MCF 10A (cell line): Measurements from ENCODE around the gene HCFC1. TPM values are rescaled to one million over a fixed set of nuclear protein-coding genes. Genes with fewer than 3 reads are reported as not detected.

ENCODE experiments used
- BruUV-seq: library from RNA; stranded (reverse); fragments of 400-500 nt; replicated peaks from 2 replicates; lab custom pipeline; 2021; lab: Mats Ljungman, UMichigan
- CTCF ChIA-PET: fragments of 300-600 bp; sonication (Branson Sonifier 250); formaldehyde crosslinking; extraction: SDS; loops from one replicate; lab custom pipeline; 2021; ENCODE audit warnings: antibody characterized with exemption, inconsistent platforms; lab: Yijun Ruan, JAX
- POLR2A ChIA-PET: fragments of 300-600, 350-650 bp; sonication (Branson Sonifier 250); formaldehyde crosslinking; extraction: SDS; loops from one replicate; lab custom pipeline; 2020; ENCODE audit warnings: antibody characterized with exemption, inconsistent platforms; lab: Yijun Ruan, JAX
- DNase-seq: peaks from one replicate; pipeline ENCODE4 v3.0.0-alpha.2; 2018; ENCODE audit not compliant: unreplicated experiment
- H3K27ac Mint-ChIP-seq: one replicate; pipeline ENCODE4 v1.8.0; 2022; ENCODE audit warnings: mild to moderate bottlenecking, low read depth, mixed read lengths; ENCODE audit not compliant: unreplicated experiment
- H3K27me3 Mint-ChIP-seq: one replicate; pipeline ENCODE4 v1.8.0; 2022; ENCODE audit warnings: mixed read lengths; ENCODE audit not compliant: insufficient read depth, unreplicated experiment
- H3K36me3 Mint-ChIP-seq: one replicate; pipeline ENCODE4 v1.8.0; 2022; ENCODE audit warnings: mild to moderate bottlenecking, moderate library complexity, mixed read lengths; ENCODE audit not compliant: insufficient read depth, unreplicated experiment
- H3K4me1 Mint-ChIP-seq: one replicate; pipeline ENCODE4 v1.8.0; 2022; ENCODE audit warnings: mixed read lengths; ENCODE audit not compliant: insufficient read depth, unreplicated experiment
- H3K4me3 Mint-ChIP-seq: one replicate; pipeline ENCODE4 v1.8.0; 2022; ENCODE audit warnings: mild to moderate bottlenecking, moderate library complexity, mixed read lengths; ENCODE audit not compliant: unreplicated experiment
- H3K9me3 Mint-ChIP-seq: one replicate; pipeline ENCODE4 v1.8.0; 2022; ENCODE audit warnings: mixed read lengths; ENCODE audit not compliant: unreplicated experiment
- CTCF ChIP-seq: fragments of 200-600 bp; IDR thresholded peaks from one replicate; pipeline ENCODE4 v1.8.0; 2022; ENCODE audit warnings: antibody characterized with exemption, mild to moderate bottlenecking; ENCODE audit not compliant: unreplicated experiment
- intact Hi-C: fragments of 100-400 bp; cut with micrococcal nuclease; formaldehyde crosslinking; loops from 2 replicates; pipeline ENCODE4 v1.14.1; 2022
- total RNA-seq: library from RNA; stranded (reverse); gene quantifications from 2 replicates; pipeline ENCODE4 v1.2.3, GENCODE V29; 2022

The HCFC1 gene
- total RNA-seq, 1 experiment from 2014 or later: 44.5 TPM

- no peaks in the 10 kb centered on the region for H3K4me1 Mint-ChIP-seq
- BruUV-seq: no TSS peak
- ChIA-PET CTCF (interaction anchor here (0.6 to 4.5 kb wide), 7 partner anchors 19 to 589 kb away, joined by 3 to 38 read pairs (median 5); partner anchors contain the start of gene PLXNB3), POLR2A (interaction anchor here (0.6 kb wide), 1 partner anchor 23 kb away, joined by 3 read pairs; no protein-coding TSS in a partner anchor)
- no peaks in the 10 kb centered on the region for H3K9me3 Mint-ChIP-seq
- DNase-seq: no peak
- no peak overlapping the region for H3K4me3 Mint-ChIP-seq
- TF ChIP-seq CTCF: no peak
- H3K36me3 Mint-ChIP-seq: peaks cover 25% of the 10 kb centered on the region
- peaks cover 11% of the 10 kb centered on the region for H3K27me3 Mint-ChIP-seq
- H3K27ac Mint-ChIP-seq: no peak overlapping the region
- intact Hi-C loops: no loop called here
These were observed 26.8 kb downstream of the HCFC1 start for GRCh38 chrX:153944800-153945150.

- POLR2A ChIA-PET: no interaction called here
- no peak for DNase-seq
- Mint-ChIP-seq H3K9me3 (no peaks in the 10 kb centered on the region), H3K4me1 (no peaks in the 10 kb centered on the region), H3K27me3 (peaks cover 16% of the 10 kb centered on the region), H3K4me3 (no peak within 1 kb of the TSS), H3K36me3 (peaks cover 20% of the 10 kb centered on the region), H3K27ac (no peak within 1 kb of the TSS)
- no peak for TF ChIP-seq CTCF
- intact Hi-C loops: no loop called here
- no TSS peak for BruUV-seq
- CTCF ChIA-PET: interaction anchor here (0.6 to 4.5 kb wide), 3 partner anchors 20 to 124 kb away, joined by 3 to 38 read pairs (median 4); no protein-coding TSS in a partner anchor
These were observed 27.3 kb downstream of the HCFC1 start, which contains the start of gene RENBP for GRCh38 chrX:153944140-153944799. RENBP (minus strand) TSS chrX:153944643; CDS start chrX:153944610, 33 bp downstream.

GRCh38 chrX:153941336-153942252 is 30.0 kb downstream of the HCFC1 start:
- H3K27ac Mint-ChIP-seq: no peak overlapping the region
- ChIA-PET CTCF (no interaction called here), POLR2A (no interaction called here)
- no peak for DNase-seq
- H3K27me3 Mint-ChIP-seq: peaks cover 35% of the 10 kb centered on the region
- H3K4me1 Mint-ChIP-seq: no peaks in the 10 kb centered on the region
- intact Hi-C loops: no loop called here
- H3K4me3 Mint-ChIP-seq: no peak overlapping the region
- no TSS peak for BruUV-seq
- H3K36me3 Mint-ChIP-seq: no peaks in the 10 kb centered on the region
- H3K9me3 Mint-ChIP-seq: no peaks in the 10 kb centered on the region
- no peak for TF ChIP-seq CTCF

- no TSS peak for BruUV-seq
- Mint-ChIP-seq H3K9me3 (no peaks in the 10 kb centered on the region), H3K27ac (no peak overlapping the region), H3K27me3 (peaks cover 40% of the 10 kb centered on the region), H3K36me3 (no peaks in the 10 kb centered on the region), H3K4me1 (no peaks in the 10 kb centered on the region), H3K4me3 (no peak overlapping the region)
- DNase-seq: no peak
- CTCF ChIA-PET: interaction anchor here (0.6 to 1.8 kb wide), 4 partner anchors 13 to 176 kb away, joined by 3 to 11 read pairs (median 4); no protein-coding TSS in a partner anchor
- intact Hi-C loops: no loop called here
- no peak for TF ChIP-seq CTCF
- POLR2A ChIA-PET: no interaction called here
These were observed 32.0 kb downstream of the HCFC1 start for GRCh38 chrX:153939573-153939972.
